ENCODE results near the gene PTPRM.

The PTPRM gene

GRCh38 chr18:8274370-8274769 is 707.3 kb downstream of the PTPRM start:
- no peaks in the 10 kb centered on the region for H3K79me2 ChIP-seq (ENCODE audit: low read length)
- TF ChIP-seq EZH2 (optimal IDR thresholded peaks at IDR 0.05; ENCODE audit: low read depth, low read length) = no peak
- TF ChIP-seq CTCF (IDR thresholded peaks at IDR 0.05; ENCODE audit: low read length) = no peak
- no peak for TF ChIP-seq EZH2phosphoT487 (IDR thresholded peaks at IDR 0.05; ENCODE audit: low read length)

GRCh38 chr18:8276406-8276805 is 709.3 kb downstream of the PTPRM start:
- Histone ChIP-seq H2AFZ (ENCODE audit: low read length) (no peak overlapping the region), H3K4me2 (ENCODE audit: low read depth, low read length) (no peak overlapping the region), H3K27me3 (replicated peaks; ENCODE audit: insufficient read depth, low read length) (no peaks in the 10 kb centered on the region), H3K4me1 (ENCODE audit: low read length) (no peaks in the 10 kb centered on the region), H3K36me3 (replicated peaks; ENCODE audit: insufficient read depth, low read length) (no peaks in the 10 kb centered on the region), H3F3A (ENCODE audit: insufficient read depth, low read length) (no peaks in the 10 kb centered on the region), H3K4me3 (ENCODE audit: low read length) (no peak overlapping the region), H3K27ac (ENCODE audit: low read length) (no peak overlapping the region), H3K9ac (ENCODE audit: low read length) (no peak overlapping the region), H3K9me3 (replicated peaks; ENCODE audit: insufficient read depth, low read length) (no peaks in the 10 kb centered on the region), H4K20me1 (ENCODE audit: insufficient read depth, low read length) (no peaks in the 10 kb centered on the region), H3K9me2 (replicated peaks; ENCODE audit: insufficient read depth, low read length) (no peaks in the 10 kb centered on the region), H3K79me2 (ENCODE audit: low read length) (no peaks in the 10 kb centered on the region)
- TF ChIP-seq CTCF (IDR thresholded peaks at IDR 0.05; ENCODE audit: low read length) (no peak), EZH2phosphoT487 (IDR thresholded peaks at IDR 0.05; ENCODE audit: low read length) (no peak), EZH2 (optimal IDR thresholded peaks at IDR 0.05; ENCODE audit: low read depth, low read length) (no peak)
- DNase-seq = no peak

More at GRCh38 chr18:8274370-8274769, 707.3 kb downstream of the PTPRM start:
- Histone ChIP-seq H4K20me1 (ENCODE audit: insufficient read depth, low read length) (no peaks in the 10 kb centered on the region), H2AFZ (ENCODE audit: low read length) (no peak overlapping the region), H3F3A (ENCODE audit: insufficient read depth, low read length) (no peaks in the 10 kb centered on the region), H3K36me3 (replicated peaks; ENCODE audit: insufficient read depth, low read length) (no peaks in the 10 kb centered on the region), H3K4me3 (ENCODE audit: low read length) (no peak overlapping the region), H3K4me2 (ENCODE audit: low read depth, low read length) (no peak overlapping the region), H3K27ac (ENCODE audit: low read length) (no peak overlapping the region), H3K9me2 (replicated peaks; ENCODE audit: insufficient read depth, low read length) (no peaks in the 10 kb centered on the region), H3K27me3 (replicated peaks; ENCODE audit: insufficient read depth, low read length) (no peaks in the 10 kb centered on the region), H3K9ac (ENCODE audit: low read length) (no peak overlapping the region), H3K9me3 (replicated peaks; ENCODE audit: insufficient read depth, low read length) (no peaks in the 10 kb centered on the region), H3K4me1 (ENCODE audit: low read length) (no peaks in the 10 kb centered on the region)
- no peak for DNase-seq

GRCh38 chr18:8277270-8277669 is 710.2 kb downstream of the PTPRM start:
- Histone ChIP-seq H2AFZ (ENCODE audit: low read length) (no peak overlapping the region), H3K4me2 (ENCODE audit: low read depth, low read length) (no peak overlapping the region), H3K79me2 (ENCODE audit: low read length) (no peaks in the 10 kb centered on the region), H4K20me1 (ENCODE audit: insufficient read depth, low read length) (no peaks in the 10 kb centered on the region), H3K9me3 (replicated peaks; ENCODE audit: insufficient read depth, low read length) (no peaks in the 10 kb centered on the region), H3K36me3 (replicated peaks; ENCODE audit: insufficient read depth, low read length) (no peaks in the 10 kb centered on the region), H3K9ac (ENCODE audit: low read length) (no peak overlapping the region), H3K9me2 (replicated peaks; ENCODE audit: insufficient read depth, low read length) (no peaks in the 10 kb centered on the region), H3K27me3 (replicated peaks; ENCODE audit: insufficient read depth, low read length) (no peaks in the 10 kb centered on the region), H3K27ac (ENCODE audit: low read length) (no peak overlapping the region), H3K4me1 (ENCODE audit: low read length) (no peaks in the 10 kb centered on the region), H3F3A (ENCODE audit: insufficient read depth, low read length) (no peaks in the 10 kb centered on the region), H3K4me3 (ENCODE audit: low read length) (no peak overlapping the region)
- TF ChIP-seq EZH2 (optimal IDR thresholded peaks at IDR 0.05; ENCODE audit: low read depth, low read length) (no peak), EZH2phosphoT487 (IDR thresholded peaks at IDR 0.05; ENCODE audit: low read length) (no peak), CTCF (IDR thresholded peaks at IDR 0.05; ENCODE audit: low read length) (no peak)
- DNase-seq = no peak
